Measurements from ENCODE around the gene IRAK1. TPM values are rescaled to one million over a fixed set of nuclear protein-coding genes. Genes with fewer than 3 reads are reported as not detected.

The IRAK1 gene
- total and polyA plus RNA-seq, 9 of the 15 experiments (the other 6 are each of a cell fraction or from before 2014, with no cell fraction given) = 11.6 to 261 (median 91.6) TPM

GRCh38 chrX:153984351-153985178, 35.1 kb downstream of the IRAK1 start:
- WGBS (ENCODE audit: insufficient coverage, low coverage, missing lambda C conversion rate) = 56% methylated on average over 16 of the region's 20 CpGs
- Histone ChIP-seq H3K4me2 (ENCODE audit: insufficient read depth, low read length) (peak overlapping the region; percentile 69), H3K9ac (ENCODE audit: insufficient read depth in 1 of 2, low read depth in 2 of 2, low read length in 2 of 2) (peak overlapping the region; percentile 72 to 92), H3K9me3 (replicated peaks; ENCODE audit: control insufficient read depth, insufficient read depth, low read depth, low read length) (no peaks in the 10 kb centered on the region), H3K27me3 (ENCODE audit: control insufficient read depth in 2 of 2, insufficient read depth in 2 of 2, low read length in 2 of 2) (no peaks in the 10 kb centered on the region), H4K20me1 (replicated peaks; ENCODE audit: control insufficient read depth, insufficient read depth, low read length) (no peaks in the 10 kb centered on the region), H2AFZ (ENCODE audit: low read depth, low read length) (peak overlapping the region; percentile 86), H3K9me1 (ENCODE audit: control insufficient read depth, insufficient read depth, low read length) (peaks cover 3% of the 10 kb centered on the region), H3K36me3 (ENCODE audit: control insufficient read depth, insufficient read depth, low read length) (no peaks in the 10 kb centered on the region), H3K27ac (ENCODE audit: extremely low read depth, low read depth, low read length) (peak overlapping the region; percentile 95), H3K4me3 (peak overlapping the region; percentile 11; the same call in 1 of the 2 replicates), H3K79me2 (ENCODE audit: control insufficient read depth, insufficient read depth, low read length) (no peaks in the 10 kb centered on the region), H3K4me1 (replicated peaks in 1 of 2; ENCODE audit: control insufficient read depth in 2 of 2, insufficient read depth in 2 of 2, low read length in 2 of 2) (peaks cover 13 to 47% of the 10 kb centered on the region in 2 experiments)
- TF ChIP-seq, protein P1, sequence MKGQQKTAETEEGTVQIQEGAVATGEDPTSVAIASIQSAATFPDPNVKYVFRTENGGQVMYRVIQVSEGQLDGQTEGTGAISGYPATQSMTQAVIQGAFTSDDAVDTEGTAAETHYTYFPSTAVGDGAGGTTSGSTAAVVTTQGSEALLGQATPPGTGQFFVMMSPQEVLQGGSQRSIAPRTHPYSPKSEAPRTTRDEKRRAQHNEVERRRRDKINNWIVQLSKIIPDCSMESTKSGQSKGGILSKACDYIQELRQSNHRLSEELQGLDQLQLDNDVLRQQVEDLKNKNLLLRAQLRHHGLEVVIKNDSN (CRISPR knock-in tag; IDR thresholded peaks at IDR 0.05) = no peak
- TF ChIP-seq E2F6 (IDR thresholded peaks at IDR 0.05; ENCODE audit: borderline replicate concordance in 1 of 2, extremely low read depth in 1 of 2, insufficient read depth in 1 of 2, insufficient read length in 1 of 2, low read depth in 1 of 2, low read length in 1 of 2, poor library complexity in 1 of 2, severe bottlenecking in 1 of 2) = peak in 1 of 2 experiments; percentile 23
- CTCF ChIA-PET (ENCODE audit: low intra/inter-chr PET ratio) = no interaction called here
- FAIRE-seq (no peak), DNase-seq (ENCODE audit: extremely low read depth in 1 of 4, low spot score in 3 of 4) (peak in 3 of 4 experiments; percentile 27 to 61 (median 55)), ATAC-seq (peak; percentile 12; the same call in 2 of the 3 replicates)
- intact Hi-C loops (cut with micrococcal nuclease) = no loop called here
- BruUV-seq (replicated peaks) = no TSS peak
- in situ Hi-C loops (cut with MboI) = no loop called here
- POLR2A ChIA-PET = interaction anchor here (0.6 to 0.7 kb wide), 2 partner anchors 10 to 17 kb away, joined by 3 read pairs; no protein-coding TSS in a partner anchor
